HG03469 (cell line): Measurements from ENCODE around the gene HRC.

Source experiments
- ATAC-seq: cut with Tn5 transposase; IDR thresholded peaks from one replicate; pipeline ENCODE4 v1.9.1; 2021; ENCODE audit warnings: mild to moderate bottlenecking, moderate library complexity, moderate number of reproducible peaks; ENCODE audit not compliant: unreplicated experiment

Gene HRC

DNA sequence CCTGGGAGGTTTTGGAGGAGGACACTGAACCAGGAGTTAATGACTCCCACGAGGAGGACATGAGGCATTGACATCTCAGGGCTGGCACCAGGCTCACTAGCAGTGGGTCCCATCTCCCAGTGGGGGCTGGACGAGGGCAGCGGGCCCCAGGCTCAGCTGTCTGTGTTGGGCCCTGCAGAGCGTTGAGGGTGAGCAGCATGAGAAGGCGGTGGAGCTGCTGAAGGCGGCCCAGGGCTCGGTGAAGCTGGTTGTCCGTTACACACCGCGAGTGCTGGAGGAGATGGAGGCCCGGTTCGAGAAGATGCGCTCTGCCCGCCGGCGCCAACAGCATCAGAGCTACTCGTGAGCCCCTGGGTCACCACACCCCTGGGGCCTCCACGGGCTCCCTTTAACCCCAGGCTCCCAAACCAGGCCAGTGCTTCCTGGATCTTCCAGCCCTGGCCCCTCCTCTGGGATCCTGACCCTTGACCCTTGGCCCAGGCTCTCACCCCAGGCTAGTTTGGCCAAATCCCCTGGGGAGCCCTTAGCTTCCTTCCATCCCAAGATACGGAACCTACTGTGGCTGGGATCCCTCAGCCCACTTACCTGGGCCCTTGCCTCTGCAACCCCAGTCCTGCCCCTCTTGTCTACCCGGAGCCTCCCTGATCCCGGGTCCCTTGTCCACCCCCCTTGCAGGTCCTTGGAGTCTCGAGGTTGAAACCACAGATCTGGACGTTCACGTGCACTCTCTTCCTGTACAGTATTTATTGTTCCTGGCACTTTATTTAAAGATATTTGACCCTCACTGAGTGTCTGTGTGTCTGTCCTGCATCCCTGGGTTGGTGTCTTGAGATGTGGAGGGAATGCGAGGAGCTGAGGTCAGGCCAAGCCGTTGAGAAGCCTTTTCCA is 37.3 kb downstream of the HRC start:
- no peak for ATAC-seq

DNA sequence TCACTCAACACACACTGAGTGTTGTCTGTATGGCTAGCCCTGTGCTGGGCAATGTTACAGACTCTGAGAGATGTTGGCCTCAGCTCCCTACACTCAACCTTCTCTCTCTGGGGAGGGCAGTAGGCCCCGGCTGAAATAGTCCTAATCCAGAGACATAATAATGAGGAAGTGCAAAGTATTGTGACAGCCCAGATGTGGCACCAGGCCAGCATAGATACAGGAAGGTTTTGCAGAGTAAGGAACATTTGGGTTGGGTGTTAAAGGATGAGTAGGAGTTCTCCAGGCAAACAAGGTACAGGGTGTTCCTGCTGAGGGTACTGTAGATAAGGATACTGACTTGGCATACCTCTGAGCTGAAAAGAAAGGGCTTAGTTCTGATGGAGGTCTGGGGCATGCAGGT is 38.7 kb downstream of the HRC start:
- ATAC-seq, result no peak

DNA sequence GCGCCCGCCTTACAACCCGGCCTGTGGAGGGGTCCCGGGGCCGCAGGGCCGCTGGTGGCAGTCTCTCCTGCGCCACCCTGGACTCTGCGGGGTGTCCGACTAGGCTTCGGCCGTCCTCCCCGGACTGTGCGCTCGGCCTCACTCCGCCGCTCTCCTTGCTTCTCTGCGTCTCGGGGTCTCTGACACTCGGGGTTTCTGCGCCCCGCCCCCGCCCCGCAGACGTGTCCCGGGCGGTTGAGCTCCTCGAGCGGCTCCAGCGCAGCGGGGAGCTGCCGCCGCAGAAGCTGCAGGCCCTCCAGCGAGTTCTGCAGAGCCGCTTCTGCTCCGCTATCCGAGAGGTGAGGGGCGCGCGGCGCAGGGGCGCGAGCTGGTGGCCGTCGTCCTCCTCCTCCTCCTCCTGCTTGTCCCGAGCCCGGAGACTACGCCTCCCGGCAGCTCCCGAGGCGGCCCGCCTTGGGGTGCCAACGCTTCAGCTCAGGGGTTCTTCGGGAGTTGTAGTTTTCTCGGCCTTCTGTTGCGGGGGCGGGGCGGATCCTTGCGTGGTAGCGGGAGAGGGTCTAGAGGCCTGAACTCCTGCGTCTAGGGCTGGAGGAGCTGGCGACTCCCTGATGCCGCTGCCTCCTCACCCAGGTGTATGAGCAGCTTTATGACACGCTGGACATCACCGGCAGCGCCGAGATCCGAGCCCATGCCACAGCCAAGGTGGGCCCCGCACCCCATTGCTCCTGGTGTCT is 40.4 kb downstream of the HRC start:
- no peak for ATAC-seq

DNA sequence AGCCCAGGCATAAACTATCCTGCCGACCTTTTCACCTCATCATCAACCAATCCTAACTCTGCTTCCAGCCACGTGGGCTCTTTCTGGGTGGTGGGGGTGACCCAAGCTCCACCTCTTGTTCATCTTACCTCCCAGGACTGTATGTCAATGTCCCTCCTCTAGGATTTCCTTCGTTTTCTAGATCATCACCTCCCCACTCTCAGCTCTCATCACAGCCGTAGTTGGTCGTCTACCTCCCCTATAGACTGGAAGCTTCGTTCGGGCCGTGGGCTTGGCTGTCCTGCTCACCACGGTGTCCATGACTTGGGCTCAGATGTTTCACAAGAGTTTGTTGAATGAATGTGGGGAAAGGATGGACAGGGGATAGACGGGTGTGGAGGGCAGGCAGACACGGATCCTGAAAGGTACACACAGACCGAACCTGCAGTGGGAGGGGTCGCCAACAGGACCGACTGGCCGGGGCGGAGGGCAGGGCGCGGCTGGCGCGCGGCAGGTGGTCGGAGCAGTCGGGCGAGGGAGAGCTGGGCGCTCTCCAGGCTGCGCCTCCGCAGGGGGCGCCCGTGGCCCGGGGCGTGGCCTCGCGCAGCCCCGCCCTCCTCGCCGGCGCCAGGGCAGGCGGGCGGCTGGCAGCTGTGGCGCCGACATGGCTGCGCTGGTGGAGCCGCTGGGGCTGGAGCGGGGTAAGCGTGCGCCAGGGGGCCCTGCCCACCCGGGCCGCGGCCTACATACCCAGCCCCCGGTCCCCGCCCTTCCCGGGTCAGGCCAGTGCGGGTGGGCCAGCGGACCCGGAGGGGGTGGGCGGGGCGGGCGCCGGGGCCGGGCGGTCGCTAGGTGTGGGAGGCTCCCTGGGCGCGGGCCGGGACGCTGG is 41.2 kb downstream of the HRC start, which contains the start of gene LIN7B:
Gene LIN7B (plus strand): TSS at position 609 of the 868 bp plus-strand sequence. CDS start 35 bp downstream, at position 644.
- ATAC-seq, result no peak

DNA sequence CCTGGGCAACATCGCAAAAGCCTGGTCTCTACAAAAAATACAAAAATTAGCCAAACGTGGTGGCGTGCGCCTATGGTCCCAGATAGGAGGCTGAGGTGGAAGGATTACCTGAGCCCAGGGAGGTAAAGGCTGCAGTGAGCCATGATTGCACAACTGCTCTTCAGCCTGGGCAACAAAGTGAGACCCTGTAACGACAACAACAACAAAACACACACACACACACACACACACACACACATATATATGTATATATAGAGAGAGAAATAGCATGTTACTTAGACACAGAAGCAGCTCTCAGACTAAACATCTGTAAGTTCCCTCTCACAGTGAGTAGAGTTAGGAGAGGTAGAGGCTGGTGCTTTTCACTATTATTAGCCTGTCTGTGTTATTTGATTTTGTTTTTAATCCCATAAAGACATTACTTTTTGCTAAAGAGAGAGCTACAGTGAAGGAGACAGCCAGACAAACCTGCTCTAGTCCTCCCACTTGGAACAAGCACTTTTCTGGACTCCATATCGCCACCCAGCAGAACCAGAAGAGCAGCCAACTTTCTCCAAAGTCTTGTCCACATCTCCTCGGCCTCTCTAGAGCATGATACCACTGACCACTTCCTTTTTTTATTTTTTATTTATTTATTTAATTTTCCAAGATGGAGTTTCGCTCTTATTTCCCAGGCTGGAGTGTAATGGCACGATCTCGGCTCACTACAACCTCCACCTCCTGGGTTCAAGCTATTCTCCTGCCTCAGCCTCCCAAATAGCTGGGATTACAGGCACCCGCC is 43.8 kb downstream of the HRC start:
- ATAC-seq, result no peak

DNA sequence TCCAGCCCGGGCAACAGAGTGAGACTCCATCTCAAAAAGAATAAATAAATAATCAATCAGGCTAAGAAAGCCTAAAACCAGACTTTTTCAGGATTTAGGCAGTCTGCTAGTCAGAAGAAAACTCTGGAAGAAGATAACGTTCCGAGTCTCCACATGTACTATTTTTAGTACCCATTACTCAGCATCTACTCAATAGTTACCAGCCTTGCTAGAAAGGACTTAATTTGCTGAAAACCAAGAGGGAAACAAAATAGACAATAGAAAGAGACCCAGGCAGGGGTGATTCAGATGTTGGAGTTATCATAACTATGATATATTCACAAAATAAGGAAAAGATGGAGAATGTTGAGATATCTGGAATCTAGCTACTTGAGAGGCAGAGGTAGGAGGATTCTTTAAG is 44.6 kb downstream of the HRC start:
- ATAC-seq, result no peak

DNA sequence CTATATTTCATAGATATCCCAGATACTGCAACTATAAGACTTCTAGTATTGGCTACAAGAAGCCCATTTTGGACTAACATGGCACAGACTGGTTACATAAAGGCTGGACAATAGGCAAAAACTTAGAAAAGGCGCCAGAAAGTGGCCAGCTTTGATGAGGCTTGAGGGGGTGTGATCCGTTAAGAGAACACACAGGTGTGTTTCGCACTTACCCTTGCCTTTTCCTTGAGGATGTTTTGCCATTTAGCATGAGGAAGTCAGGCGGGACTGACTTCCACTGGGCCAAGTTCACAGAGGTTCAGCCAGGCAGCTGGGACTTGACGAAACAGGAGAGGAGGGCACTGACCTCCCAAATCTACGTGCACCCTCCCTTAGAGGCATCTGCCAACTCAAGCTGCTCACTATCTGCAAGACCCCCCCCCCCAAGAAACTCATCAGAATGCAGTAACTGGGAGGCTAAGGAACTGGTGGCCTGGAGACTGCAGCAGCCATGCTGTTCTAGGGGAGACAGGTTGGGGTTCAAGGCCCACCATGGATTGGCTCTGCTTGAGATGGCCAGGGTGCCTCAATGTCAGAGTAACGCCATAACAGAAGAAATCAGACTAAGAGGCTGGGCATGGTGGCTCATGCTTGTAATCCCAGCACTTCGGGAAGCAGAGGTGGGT is 45.5 kb downstream of the HRC start:
- ATAC-seq, result no peak

DNA sequence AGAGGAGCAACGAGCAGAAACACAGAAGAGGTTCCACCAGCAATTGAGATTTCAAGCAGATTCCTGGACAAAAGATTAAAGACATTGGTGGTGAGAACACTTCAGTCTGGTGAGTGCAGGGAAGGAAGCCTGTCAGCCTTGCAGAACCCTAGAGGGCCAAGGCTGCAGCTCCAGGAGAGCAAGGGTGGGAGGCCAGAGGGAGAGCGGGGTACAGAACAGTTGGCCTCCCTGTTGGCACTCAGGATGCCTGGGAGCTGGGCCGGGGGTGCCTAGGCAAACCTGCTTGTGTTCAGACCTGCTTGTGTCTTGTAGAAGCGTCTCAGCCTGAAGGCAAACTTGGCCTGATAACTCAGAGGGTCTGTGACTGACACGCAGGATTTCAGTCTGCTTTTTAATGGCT is 46.1 kb downstream of the HRC start:
- ATAC-seq, result no peak

DNA sequence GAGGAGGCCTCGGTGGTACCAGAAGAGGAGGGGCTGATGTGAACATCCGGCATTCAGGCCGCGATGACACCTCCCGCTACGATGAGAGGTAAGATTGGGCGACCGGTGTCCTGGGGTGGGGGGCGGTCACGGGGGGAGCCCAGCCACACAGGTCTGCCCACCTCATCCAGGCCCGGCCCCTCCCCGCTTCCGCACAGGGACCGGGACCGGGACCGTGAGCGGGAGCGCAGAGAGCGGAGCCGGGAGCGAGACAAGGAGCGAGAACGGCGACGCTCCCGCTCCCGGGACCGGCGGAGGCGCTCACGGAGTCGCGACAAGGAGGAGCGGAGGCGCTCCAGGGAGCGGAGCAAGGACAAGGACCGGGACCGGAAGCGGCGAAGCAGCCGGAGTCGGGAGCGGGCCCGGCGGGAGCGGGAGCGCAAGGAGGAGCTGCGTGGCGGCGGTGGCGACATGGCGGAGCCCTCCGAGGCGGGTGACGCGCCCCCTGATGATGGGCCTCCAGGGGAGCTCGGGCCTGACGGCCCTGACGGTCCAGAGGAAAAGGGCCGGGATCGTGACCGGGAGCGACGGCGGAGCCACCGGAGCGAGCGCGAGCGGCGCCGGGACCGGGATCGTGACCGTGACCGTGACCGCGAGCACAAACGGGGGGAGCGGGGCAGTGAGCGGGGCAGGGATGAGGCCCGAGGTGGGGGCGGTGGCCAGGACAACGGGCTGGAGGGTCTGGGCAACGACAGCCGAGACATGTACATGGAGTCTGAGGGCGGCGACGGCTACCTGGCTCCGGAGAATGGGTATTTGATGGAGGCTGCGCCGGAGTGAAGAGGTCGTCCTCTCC is 47.4 kb downstream of the HRC start:
- ATAC-seq, result no peak

DNA sequence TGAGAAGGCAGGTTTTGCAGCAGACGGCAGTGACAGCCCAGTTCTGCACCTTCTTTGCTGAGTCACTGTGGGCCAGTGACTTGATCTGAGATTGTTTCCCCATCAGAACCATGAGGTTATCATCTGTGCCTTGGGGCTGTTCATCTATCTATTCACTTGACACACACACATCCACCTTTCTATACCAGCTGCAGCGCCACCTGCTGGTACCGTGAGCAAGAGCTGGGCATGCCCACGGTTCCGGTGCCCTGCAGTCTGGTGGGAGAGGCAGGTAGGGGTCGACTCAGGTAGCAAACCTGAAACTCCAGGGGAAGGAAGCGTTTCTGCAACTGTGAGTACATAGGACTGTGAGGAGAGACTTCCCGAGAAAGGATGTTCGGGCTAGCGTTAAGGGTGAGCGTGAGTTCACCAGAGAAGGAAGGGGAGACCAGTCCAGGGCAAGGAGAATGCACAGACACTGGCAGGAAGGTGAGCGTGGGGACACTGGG is 48.5 kb downstream of the HRC start:
- no peak for ATAC-seq

DNA sequence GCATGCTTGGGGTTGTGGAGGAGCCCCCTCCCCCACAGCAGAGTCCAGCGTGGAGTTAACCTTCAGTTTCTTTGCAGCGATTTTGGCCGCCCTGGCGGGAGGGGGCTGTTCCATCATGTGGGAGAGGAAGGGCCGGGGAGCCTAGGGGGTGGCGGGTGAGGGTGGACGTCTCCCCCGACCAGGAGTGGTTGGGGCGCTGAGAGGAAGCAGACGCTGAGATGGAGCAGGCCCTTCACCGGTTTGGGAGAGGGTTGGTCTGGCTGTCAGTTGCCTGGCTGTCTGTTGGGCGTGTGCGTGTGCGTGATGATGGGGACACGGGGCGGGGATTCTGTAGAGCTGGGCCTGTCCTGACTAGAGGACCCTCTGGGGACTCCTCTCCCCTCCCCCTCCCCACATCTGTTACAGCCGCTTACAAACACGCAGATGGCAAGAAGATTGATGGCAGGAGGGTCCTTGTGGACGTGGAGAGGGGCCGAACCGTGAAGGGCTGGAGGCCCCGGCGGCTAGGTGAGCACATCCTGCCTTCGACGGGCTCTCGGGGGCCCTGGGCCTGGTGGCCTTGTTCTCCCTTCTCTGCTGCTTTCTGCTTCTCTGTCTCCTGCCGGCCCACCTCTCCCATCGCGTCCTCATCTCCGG is 50.8 kb downstream of the HRC start:
- ATAC-seq, result no peak

DNA sequence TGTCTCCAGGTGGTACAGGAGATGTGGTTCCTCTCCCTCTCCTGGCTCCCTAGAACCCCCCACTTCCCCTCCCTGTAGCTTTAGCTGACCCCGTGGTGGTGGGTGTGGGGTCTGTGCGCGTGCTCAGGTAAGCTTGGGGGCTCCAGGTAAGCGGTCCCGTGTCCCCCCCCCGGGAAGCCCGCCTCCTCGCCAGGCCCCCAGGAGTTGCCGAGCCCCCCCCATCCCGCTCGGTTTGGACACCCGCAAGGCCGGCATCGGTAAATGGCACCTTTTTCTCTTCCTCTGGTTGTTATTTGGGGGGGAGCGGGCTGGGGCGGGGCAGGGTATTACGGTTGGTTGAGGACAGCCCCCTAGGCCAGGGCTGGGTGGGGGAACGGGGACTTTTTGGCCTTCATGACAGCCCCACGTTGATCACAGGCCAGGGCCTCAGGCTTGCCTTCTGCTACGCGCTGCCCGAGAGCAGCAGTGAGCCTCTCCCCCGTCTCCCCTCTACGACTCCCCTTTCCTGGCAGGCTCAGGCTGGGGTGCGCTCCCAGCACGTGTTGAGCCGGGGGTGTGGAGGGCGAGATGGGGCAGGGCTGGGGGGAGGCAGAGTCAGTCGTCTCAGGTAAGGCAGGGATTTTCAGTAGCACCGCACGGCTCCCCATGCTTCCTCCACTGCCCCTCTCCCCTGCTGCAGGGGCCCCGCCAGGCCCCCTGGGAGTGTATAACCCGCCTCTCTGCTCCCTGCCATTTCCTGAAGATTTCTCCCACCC is 51.7 kb downstream of the HRC start:
- no peak for ATAC-seq

DNA sequence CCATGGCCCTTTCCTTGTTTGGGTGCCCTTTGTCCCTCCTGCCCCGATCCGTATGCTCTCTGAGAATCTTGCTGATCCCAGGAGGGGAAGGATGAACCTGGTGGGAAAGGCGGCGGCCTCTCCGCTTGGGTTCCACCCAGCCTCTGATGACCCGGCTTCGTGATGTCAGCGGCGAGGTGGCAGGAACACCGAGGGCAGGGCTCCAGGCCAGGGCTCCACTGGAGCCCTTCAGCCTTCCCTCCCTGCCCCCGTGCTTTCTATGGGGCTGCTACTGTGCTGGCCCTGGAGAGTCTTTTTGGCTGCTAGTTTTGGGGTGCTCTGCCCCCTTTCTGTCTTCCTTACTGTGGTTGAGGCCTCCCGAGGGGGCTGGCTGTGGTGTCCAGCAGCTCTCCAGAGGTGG is 52.9 kb downstream of the HRC start:
- no peak for ATAC-seq
